NCI-H748 treated with DMSO at 0.1 percent for 48 hours (cell line): ENCODE results near the gene ARHGAP8.

Experiments used
- DNase-seq: peaks from one replicate; lab custom pipeline; 2025; lab: John Stamatoyannopoulos, UW

The ARHGAP8 gene

GRCh38 chr22:44752285-44753188, at the start of gene ARHGAP8:
Gene ARHGAP8, plus strand, starts transcription at chr22:44752575. Its CDS starts 33,953 bp downstream, at chr22:44786528.
- no peak for DNase-seq

GRCh38 chr22:44703255-44703870, 49.0 kb upstream of the ARHGAP8 start:
- DNase-seq = no peak

GRCh38 chr22:44704159-44705021, 48.0 kb upstream of the ARHGAP8 start:
- no peak for DNase-seq

GRCh38 chr22:44705022-44705297, 47.4 kb upstream of the ARHGAP8 start:
- no peak for DNase-seq

GRCh38 chr22:44706488-44706887, 45.9 kb upstream of the ARHGAP8 start:
- no peak for DNase-seq

- no peak for DNase-seq
Measured at GRCh38 chr22:44707178-44707577, 45.2 kb upstream of the ARHGAP8 start.

- no peak for DNase-seq
Measured at GRCh38 chr22:44707752-44708151, 44.6 kb upstream of the ARHGAP8 start.

GRCh38 chr22:44709881-44710392, 42.4 kb upstream of the ARHGAP8 start:
- DNase-seq = no peak

- no peak for DNase-seq
Measured at GRCh38 chr22:44710474-44711240, 41.7 kb upstream of the ARHGAP8 start.

GRCh38 chr22:44711241-44711560, 41.2 kb upstream of the ARHGAP8 start:
- DNase-seq = no peak

GRCh38 chr22:44711690-44712555, 40.5 kb upstream of the ARHGAP8 start:
- DNase-seq = no peak

GRCh38 chr22:44712962-44713361, 39.4 kb upstream of the ARHGAP8 start:
- no peak for DNase-seq

- no peak for DNase-seq
Measured at GRCh38 chr22:44714703-44715350, 37.5 kb upstream of the ARHGAP8 start.

GRCh38 chr22:44718418-44718817, 34.0 kb upstream of the ARHGAP8 start:
- no peak for DNase-seq

- DNase-seq = no peak
Measured at GRCh38 chr22:44719586-44720368, 32.6 kb upstream of the ARHGAP8 start.

- no peak for DNase-seq
Measured at GRCh38 chr22:44721213-44721612, 31.2 kb upstream of the ARHGAP8 start.

- no peak for DNase-seq
Measured at GRCh38 chr22:44722611-44723010, 29.8 kb upstream of the ARHGAP8 start.

- DNase-seq = no peak
Measured at GRCh38 chr22:44723801-44724200, 28.6 kb upstream of the ARHGAP8 start.

GRCh38 chr22:44724416-44724815, 28.0 kb upstream of the ARHGAP8 start:
- DNase-seq = no peak

GRCh38 chr22:44724859-44725258, 27.5 kb upstream of the ARHGAP8 start:
- DNase-seq = no peak
